ENCODE data around the gene PON2.

DNA sequence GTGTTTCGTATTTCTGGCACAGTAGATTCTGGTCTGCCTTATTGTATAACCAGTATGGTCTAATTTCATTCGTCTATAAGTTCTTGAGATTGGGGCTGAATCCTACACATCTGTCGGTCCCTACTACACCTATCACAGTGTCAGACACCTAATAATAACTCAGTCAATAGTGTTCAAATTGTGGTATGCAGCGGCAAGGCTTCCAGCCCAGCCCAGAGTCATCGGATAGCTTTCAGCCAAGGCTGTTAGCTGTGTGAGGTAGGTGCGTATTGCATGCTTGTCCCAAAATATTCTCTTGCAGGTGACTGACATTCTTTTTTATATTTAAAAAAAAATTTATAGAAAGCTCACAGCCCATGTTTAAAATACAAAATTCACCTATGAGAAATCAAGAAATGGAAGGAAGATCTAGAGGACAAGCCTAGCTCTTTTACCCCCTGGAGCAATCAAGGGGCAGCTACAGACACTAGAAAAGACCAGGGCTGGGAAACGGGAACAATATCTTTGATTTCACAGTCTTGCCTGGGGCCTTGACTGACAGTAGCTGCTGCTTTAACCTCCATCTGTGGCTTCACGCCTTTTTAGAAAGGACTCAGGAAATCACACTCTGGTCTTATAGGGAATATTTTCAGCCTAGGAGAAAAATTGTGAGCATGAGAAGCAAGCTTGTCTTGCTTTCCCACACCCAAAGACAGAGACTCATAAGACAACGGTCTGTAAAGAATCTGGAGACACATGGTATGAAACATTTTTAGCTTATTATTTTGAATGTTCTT, 41.4 kb upstream of the PON2 start:
- TF ChIP-seq GABPA (IDR thresholded peaks at IDR 0.05; ENCODE audit: borderline replicate concordance, insufficient read depth, low read length) (no peak), BACH1 (IDR thresholded peaks at IDR 0.05; ENCODE audit: low read length) (no peak), CREB1 (IDR thresholded peaks at IDR 0.05) (no peak), RFX5 (IDR thresholded peaks at IDR 0.05; ENCODE audit: borderline replicate concordance, low read depth, low read length) (no peak)
- TF ChIP-seq, protein P1, sequence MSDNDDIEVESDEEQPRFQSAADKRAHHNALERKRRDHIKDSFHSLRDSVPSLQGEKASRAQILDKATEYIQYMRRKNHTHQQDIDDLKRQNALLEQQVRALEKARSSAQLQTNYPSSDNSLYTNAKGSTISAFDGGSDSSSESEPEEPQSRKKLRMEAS (IDR thresholded peaks at IDR 0.05), result no peak
